Posterior vena cava (tissue), 2 donors: Measurements from ENCODE around the gene RTN4R. TPM values are rescaled to one million over a fixed set of nuclear protein-coding genes. Genes with fewer than 3 reads are reported as not detected.

Experiments
- DNase-seq: peaks from one replicate; pipeline ENCODE4 v3.0.0-alpha.2; 2020; ENCODE audit warnings: low spot score
- intact Hi-C, 2 donors: fragments of 100-400 bp; cut with DNase I; formaldehyde crosslinking; loops; one replicate each; pipeline versions ENCODE4 v1.14.1 to v1.14.2; 2022 to 2023
- total RNA-seq, 2 donors: library from RNA; stranded (reverse); fragmentation: NEBNext Ultra II Directional; extraction: Animal tissue kit (Norgen Biotek cat#: 25700); gene quantifications; one replicate each; pipeline ENCODE4 v1.2.1, GENCODE V29; 2021
- donor health status: DM: yes; HTN: yes; CAD: no.
- donor health status: DM: yes; HTN: yes; CAD: no.

Gene RTN4R
- total RNA-seq, 2 donors from 2014 or later = 0.19 to 0.76 TPM

DNA sequence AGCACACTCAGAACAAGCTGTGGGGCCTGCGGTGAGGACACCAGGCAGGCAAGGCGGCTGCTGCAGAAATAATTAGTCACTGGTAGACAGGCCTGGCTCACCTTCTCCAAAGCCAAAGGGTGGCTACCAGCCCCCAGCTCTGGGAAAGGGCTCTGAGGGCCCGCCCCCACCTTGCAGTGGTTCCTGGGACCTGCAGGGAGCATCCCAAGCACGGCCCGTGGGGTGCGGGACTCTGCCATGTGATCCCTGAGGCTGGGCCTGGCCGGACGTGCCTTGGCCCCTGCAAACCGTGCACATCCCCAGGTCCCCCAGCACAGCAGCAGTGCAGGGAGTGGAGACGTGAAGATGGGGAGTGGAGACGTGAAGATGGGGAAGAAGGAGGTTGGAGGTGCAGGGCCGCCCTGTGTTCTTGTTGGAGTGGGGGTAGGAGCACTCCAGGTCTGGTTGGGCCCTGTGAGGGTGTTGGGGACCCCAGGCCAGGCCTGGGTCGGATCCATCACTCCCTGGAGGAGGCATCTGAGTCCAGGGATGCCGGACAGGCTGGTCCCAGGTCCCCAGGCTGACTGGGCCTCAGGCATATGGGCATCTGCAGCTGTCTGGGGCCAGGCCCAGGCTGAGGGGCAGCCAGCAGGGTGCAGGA, 41.9 kb downstream of the RTN4R start:
- intact Hi-C loops = no loop called here
- no peak for DNase-seq

DNA sequence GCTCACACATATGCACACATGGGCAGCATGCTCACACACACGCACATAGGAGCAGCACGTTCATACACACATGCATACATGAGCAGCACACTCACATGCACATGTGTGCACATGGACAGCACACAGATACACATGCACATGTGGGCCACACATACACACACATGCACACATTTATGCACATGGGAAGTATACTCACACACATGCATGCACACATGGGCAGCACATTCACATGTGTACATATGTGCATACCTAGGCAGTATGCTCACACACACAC, 42.5 kb downstream of the RTN4R start:
- intact Hi-C loops = no loop called here

DNA sequence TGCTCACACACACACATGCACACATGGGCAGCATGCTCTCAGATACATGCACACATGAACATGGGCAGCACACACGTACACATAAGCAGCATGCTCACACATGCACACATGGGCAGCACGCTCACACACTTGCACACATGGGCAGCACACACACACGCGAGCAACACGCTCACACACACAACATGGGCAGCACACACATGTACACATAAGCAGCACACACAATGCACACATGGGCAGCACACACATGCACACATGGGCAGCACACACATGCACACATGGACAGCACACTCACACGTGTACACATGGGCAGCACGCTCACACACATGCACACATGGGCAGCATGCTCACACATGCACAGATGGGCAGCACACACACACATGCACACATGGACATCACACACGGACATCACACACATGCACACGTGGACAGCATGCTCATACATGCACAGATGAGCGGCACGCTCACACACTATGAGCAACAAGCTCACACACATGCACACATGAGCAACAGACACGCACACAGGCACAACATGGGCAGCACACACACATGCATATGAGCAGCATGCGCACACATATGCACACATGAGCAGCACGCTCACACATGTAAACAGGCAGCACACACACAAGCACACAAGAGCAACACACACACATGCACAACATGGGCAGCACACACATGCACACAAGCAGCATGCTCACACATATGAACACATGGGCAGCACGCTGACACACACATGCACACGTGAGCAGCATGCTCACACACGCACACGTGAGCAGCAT, 43.0 kb downstream of the RTN4R start:
- DNase-seq = no peak
- intact Hi-C loops = loop anchor here in 1 of 2 donors (5.0 kb wide), 1 partner anchor 47 kb away; no protein-coding TSS in a partner anchor

More for the DNA sequence above, 42.5 kb downstream of the RTN4R start:
- DNase-seq = no peak

DNA sequence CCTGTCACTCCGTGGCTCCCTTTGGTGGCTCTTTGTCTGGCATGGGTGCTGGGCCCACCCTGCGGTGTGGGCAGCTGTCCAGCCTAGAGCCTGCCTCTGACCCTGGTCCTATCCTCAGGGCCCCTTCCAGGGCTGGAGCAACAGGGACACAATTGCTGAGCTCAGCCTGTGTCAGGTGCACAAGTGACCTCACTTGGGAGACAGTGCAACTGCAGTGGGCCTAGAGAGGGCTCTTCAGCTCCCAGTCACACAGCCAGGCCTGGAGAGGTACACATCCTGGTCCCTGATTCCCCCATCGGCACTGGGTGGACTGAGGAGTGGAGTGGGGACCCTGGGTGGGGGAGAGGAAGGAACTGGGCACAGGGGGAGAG, 43.9 kb downstream of the RTN4R start:
- DNase-seq = no peak
- intact Hi-C loops = loop anchor here in 1 of 2 donors (5.0 kb wide), 1 partner anchor 48 kb away; no protein-coding TSS in a partner anchor

DNA sequence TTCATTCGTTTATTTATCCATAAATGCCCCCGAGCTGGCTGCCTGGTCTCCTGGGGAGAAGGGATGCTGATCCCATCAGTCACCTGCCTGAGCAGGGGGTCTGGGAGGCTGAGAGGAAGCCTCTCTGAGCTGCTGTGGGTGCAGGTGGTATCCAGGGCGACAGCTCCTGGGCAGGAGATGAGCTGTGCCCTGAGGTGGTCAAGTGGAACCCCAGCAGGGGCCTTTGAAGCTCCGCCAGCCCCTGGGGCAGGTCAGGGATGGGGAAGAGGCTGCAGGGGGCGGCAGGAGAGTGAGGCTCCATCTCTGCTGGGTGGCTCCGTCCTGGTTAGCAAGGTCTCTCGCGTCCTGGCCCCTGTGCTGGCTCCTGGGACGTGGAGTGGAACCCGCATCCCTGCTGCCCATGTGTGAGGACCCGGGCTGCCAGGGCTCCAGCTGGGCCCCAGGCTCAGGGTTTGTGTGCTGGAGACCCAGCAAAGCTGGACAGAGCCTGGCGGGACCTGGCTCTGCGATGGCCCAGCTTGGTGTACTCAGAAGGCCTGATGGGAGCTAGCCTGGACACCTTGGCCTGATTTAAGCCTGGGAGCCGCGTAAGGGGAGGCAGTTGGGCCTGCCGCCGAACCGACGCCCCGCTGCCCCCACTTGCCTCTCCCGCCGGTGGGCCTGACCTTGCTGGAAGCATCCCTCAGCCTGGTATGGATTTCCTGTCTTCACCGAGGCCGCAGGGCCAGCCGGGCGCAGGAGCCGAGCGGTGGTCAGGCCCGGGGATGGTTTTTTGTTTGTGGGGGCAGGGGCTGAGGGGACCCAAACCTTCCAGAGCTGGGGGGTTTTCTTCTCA, 44.5 kb downstream of the RTN4R start:
- no peak for DNase-seq
- intact Hi-C loops = loop anchor here in 1 of 2 donors (5.0 kb wide), 1 partner anchor 49 kb away; no protein-coding TSS in a partner anchor

DNA sequence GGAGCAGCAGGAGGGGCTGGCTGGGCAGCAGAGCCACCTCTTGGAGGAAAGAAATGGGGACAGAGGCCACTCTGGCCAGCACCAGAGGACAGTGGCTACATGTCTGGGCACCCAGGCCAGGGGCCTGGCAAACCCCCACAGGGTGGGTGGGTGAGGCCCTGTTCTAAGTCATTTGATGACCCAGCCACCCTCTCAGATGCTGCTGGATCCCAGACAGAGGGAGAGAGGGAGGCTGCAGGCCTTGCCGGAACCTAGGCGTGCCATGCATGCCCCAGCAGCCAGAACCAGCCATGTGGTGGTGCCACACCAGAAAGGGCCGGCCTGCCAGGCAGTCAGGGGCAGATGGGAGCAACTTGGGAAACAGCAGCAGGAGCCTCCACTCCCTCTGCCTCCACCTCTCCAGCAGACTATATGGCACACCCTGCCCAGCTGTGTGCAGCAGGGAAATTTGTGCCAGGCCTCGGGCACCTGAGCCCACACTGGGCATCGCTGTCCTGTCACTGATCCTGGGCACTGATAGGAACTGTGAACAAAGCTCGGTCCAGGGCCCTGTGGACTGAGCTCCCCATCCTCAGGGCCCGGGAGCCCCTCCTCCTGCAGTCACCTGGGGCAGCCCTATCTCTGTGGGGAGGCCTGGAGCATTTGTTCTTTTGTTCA, 45.2 kb downstream of the RTN4R start:
- intact Hi-C loops = loop anchor here in 1 of 2 donors (5.0 kb wide), 1 partner anchor 49 kb away; no protein-coding TSS in a partner anchor
- DNase-seq = no peak

DNA sequence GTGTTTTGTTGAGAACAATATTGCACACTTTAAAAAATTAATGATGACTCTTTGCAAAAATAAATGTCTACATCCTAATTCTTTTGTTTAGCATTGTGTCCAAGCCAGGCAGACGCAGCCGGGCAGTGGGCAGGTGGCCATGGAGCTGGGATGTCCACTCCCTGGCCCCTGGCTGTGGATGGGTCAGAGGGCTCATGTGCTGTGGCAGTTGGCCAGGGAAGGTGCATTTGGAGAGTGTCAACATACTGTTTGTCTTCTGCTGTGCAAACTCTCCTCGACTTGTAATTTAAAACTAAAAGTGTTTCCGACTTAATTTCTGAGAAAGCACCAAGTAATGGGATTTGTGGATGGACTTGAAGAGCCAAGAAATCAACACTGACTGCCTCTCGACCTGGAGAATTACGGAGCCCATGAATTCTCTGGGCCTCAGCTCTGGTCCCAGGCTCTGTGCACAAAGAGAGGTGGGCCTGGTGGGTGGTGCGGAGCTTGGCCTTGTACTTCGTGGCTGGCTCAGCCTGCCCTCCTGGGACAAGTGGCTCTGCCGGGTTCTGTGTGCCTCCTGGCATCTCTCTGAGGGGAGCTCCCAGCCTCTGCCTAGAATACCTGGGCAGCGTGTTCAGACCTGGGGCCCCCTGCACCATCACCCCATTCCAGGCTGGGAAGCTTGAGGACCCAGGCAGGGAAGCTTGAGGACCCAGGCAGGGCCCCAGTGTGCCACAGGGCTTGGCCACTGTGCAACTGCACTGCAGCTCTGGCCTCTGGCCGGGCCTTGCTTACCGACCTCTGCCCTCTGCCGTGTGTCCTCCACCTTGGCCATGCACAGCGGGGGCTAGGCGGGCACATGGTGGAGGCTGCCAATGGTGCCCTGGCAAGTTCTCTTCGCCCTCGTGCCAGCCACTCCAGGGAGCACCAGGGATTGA, 46.4 kb downstream of the RTN4R start:
- intact Hi-C loops = loop anchor here in 1 of 2 donors (5.0 kb wide), 1 partner anchor 51 kb away; no protein-coding TSS in a partner anchor
- DNase-seq = no peak

DNA sequence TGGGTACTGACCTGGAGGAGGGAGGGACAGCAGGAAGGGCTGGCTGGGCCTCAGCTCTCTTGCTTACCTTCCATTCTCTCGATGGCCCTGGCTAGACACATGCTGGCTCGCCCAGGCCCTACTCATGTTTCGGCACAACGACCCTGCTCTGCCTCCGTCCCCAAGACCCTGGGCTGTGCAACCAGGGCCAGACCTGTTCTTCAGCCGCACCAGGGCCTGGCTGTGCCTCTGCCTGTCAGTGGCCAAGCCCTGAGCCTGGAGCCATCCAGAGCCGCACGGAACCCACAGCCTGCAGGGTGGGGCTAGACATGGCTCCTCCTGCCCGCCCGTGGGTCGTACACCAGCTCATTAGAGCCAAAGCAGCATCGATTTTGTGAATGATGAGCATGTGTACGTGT, 47.5 kb downstream of the RTN4R start:
- intact Hi-C loops = loop anchor here in 1 of 2 donors (5.0 kb wide), 1 partner anchor 52 kb away; no protein-coding TSS in a partner anchor
- no peak for DNase-seq

DNA sequence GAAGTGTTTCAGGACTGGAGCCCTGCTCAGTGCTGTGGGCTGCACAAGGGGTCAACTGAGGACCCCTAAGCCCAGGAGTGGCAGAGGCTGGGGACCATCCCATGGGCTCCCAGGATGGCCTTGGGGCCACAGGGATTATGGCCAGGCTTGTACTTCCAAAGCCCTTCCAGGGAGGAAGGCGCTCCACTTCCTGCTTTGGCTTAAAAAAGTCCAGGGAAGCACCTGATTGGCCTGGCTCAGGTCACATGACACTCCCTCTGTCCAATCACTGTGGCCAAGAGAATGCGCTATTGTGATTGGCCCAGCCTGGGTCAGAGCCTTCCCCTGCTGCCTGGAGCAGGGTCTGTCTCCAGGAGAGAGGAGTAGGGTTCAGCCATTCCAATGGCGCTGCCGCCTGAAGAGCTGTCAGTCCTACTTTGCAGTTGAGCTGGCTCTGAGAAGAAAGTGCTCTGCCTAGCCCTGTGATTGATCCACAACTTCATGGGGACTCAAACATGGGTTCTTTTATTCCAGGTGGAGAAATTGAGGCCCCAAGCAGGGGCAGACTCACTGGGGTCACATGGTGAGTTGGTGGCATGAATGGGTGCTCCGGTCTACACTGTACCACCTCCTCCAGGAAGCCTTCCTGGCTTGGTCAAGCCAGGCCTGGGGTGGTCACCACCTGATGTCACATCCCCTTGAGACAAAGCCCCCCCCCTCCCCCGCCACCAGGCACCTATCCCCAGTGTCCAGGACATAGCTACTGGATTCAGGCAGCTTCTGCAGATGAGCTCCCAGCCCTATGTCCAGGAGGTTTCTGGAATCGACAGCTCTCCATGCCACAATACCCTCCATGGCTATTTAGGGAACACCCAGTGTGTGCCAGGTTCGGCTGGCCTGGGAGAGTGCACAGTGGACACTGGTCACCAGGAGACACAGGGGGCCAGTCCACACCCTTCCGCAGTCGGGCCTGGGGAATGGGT, 48.2 kb downstream of the RTN4R start:
- intact Hi-C loops = loop anchor here in 1 of 2 donors (5.0 kb wide), 1 partner anchor 52 kb away; no protein-coding TSS in a partner anchor

DNA sequence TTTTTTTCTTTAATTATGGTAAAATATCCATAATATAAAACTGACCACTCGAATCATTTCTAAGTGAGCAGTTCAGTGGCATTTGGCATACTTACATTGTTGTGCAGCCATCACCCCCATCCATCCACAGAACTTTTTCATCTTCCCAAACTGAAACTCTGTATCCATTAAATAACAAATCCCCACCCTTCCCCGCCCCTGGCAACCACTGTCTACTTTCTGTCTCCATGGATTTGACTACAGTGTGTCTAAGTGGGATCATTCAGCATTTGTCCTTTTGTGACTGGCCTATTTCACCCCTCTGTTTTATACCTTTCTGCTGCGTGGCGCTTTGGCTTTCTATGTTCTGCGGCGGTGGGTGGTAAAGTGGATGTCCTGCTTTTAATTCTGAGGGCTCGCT, 49.1 kb downstream of the RTN4R start:
- no peak for DNase-seq
- intact Hi-C loops = no loop called here

More for the DNA sequence above, 48.2 kb downstream of the RTN4R start:
- DNase-seq = no peak

DNA sequence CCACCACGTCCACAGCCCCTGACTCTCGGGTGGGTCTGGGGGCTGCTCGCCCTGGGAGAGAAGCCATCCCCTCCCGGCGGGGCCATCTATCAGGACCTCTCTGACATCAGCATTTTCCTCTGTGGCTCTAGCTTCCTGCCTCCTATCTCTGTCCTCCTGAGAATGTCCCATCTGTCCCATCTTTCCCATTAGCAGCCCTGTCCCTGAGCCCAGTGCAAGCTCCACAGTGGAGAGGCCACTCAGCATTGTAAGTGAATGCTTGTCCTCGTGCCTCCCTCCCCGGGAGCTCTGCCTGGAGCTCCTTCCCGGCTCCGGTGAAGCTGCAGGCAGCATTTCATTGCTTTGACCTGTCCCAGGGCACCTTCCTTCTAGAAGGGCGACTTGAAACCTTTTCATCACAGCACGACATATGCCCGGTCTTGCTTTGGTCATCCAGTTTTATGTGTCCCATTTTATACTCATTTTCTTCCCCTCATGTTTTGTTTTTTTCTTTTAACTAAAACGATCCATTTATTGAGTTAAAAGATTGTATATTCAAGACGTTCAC, 49.7 kb downstream of the RTN4R start:
- intact Hi-C loops = no loop called here
- no peak for DNase-seq

DNA sequence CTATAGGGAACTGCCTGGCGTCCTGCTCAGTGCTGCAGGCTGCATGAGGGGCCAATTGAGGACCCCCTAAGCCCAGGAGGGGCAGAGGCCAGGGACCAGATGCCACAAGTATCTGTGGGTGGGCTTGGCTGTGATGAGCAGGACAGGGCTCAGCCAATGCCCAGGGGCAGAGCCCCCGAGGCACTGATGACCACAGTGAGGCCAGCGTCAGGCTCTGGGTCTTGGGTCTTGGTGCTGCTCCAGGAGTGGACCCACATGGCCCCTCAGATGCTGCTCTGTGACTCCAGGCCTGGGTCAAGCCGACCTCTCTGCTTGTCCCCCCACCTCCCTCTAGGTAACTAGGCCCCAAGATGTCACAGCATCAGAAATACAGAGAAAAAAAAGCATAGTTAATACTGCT, 50.6 kb downstream of the RTN4R start:
- intact Hi-C loops = loop anchor here in 1 of 2 donors (1.0 kb wide), 1 partner anchor 30 kb away; no protein-coding TSS in a partner anchor
- DNase-seq = no peak

DNA sequence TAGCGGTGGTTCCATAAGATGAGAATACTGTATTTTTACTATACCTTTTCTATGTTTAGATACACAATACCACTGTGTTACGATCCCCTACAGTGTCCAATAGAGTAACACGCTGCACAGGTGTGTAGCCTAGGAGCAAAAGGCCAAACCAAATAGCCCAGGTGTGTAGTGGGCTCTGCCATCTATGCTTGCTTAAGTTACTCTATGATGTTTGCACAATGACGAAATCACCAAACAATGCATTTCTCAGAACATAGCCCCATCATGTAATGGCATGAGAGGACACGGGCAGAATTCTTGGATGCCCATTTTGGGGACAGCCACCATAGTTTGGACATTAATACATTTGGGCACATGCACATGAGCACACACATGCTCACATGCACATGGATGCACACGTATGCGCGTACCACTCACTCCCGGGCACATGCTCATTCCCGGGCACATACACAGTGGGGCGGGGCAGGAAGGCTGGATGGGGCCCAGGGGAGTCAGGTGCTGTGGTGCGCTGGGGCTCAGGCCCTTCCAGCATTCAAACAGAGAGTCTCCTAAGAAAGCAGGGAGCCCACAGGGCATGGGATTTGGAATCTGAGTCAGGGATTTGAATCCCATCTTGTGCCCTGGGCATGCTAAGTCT, 51.1 kb downstream of the RTN4R start:
- DNase-seq = no peak
- intact Hi-C loops = loop anchor here in 1 of 2 donors (1.0 kb wide), 1 partner anchor 30 kb away; no protein-coding TSS in a partner anchor

DNA sequence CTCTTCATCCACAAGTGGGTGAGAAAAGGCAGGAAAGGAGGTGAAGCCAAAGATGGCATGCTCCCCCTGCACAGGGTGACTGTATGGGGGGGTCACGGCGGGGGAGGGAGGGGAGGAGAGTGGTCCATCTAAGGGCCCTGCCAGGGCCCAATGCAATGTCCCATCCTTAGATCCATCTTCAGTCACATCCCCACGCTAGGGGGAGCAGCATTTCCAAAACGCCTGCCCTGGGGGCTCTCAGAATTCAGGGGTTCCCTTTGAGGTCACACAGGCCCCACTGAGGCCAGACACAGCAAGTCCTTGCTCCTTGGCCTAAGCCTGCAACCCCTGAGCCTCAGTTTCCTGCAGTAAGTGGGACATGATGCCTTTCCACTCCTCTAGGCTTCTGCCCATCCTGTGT, 52.4 kb downstream of the RTN4R start:
- DNase-seq = no peak
- intact Hi-C loops = no loop called here

DNA sequence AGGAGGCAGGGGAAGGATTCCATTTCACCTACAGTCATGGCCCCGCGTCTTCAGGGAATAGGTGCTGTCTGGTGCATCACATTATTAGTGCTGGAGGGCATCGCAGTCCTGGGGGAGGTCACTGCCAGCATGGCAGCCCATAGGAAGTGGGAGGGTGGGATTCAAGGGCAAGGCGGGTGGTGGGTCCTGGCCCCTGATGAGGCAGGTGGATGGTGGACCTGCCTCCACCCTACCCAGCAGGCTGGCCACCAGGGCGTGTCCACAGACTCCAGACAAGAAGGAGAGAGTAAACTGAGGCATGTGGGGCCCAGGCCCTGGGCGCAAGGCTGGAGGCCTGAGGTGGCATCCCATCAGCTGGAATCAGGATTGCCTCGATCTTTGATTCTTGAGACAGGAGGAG, 53.3 kb downstream of the RTN4R start:
- no peak for DNase-seq
- intact Hi-C loops = no loop called here
